ENCODE results near the gene FXR2. TPM values are rescaled to one million over a fixed set of nuclear protein-coding genes. Genes with fewer than 3 reads are reported as not detected.
"Not testable (repeated sequence)": the region's sequence is repeated elsewhere in the genome, so short reads cannot be mapped to it uniquely, and the experiment has no call there.

FXR2 gene
- total and polyA plus RNA-seq, 7 donors: 88.2 to 164 (median 110) TPM

- no peaks in the 10 kb centered on the region for H3K9me3 ChIP-seq
- peaks cover 51% of the 10 kb centered on the region for H3K4me1 ChIP-seq
- H3K27ac ChIP-seq: peak overlapping the region; percentile 95
- no peak for TF ChIP-seq CTCF (IDR thresholded peaks at IDR 0.05)
- no peak for ATAC-seq
- no peak for DNase-seq
- no peak overlapping the region for H3K4me3 ChIP-seq
- peaks cover 0 to 22% of the 10 kb centered on the region in 2 donors for H3K36me3 ChIP-seq (ENCODE audit: insufficient read depth in 1 of 2, low read depth in 1 of 2)
- intact Hi-C loops (cut with DNase I): no loop called here
- no peaks in the 10 kb centered on the region for H3K27me3 ChIP-seq (ENCODE audit: insufficient read depth in 3 of 3, low read length in 2 of 3)
- 95 to 100% (median 98%) methylated on average over 2 of the region's 2 CpGs for WGBS, 3 donors
Observed at GRCh38 chr17:7610641-7611040, 4.1 kb downstream of the FXR2 start.

- Histone ChIP-seq H3K36me3 (ENCODE audit: insufficient read depth in 1 of 2, low read depth in 1 of 2) (peaks cover 11 to 65% of the 10 kb centered on the region in 2 donors), H3K27me3 (ENCODE audit: insufficient read depth in 3 of 3, low read length in 2 of 3) (no peaks in the 10 kb centered on the region), H3K9me3 (no peaks in the 10 kb centered on the region), H3K4me3 (no peak overlapping the region), H3K27ac (peak overlapping the region; percentile 81), H3K4me1 (peaks cover 32% of the 10 kb centered on the region)
- 44 to 55% (median 44%) methylated on average over 4 of the region's 4 CpGs for WGBS, 3 donors
- TF ChIP-seq CTCF (IDR thresholded peaks at IDR 0.05): no peak
- intact Hi-C loops (cut with DNase I): no loop called here
- peak; percentile 96 to 98 (median 97) for ATAC-seq
- DNase-seq: no peak
Observed at GRCh38 chr17:7606280-7606679, 8.4 kb downstream of the FXR2 start.

DNA sequence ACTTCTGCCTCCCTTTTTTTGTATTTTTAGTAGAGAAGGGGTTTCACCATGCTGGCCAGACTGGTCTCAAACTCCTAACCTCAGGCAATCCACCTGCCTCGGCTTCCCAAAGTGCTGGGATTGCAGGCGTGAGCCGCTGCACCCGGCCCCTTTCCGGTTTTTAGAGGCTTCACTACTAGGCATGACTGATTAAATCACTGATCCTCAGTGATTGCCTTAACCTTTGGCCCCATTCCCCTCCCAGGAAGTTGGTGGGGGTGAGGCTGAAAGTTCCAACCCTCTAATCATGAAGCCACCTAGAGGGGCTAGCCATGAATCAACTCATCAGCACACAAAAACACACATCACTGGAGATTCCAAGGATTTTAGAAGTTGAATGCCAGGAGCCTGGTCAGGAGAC lies 17.1 kb downstream of the FXR2 start:
- H3K9me3 ChIP-seq; H3K4me3 ChIP-seq; intact Hi-C loops (cut with DNase I); H3K27me3 ChIP-seq (ENCODE audit: insufficient read depth in 3 of 3, low read length in 2 of 3); H3K27ac ChIP-seq; ATAC-seq; DNase-seq; H3K4me1 ChIP-seq: not testable (repeated sequence)
- peaks cover 35 to 97% of the 10 kb centered on the region in 2 donors for H3K36me3 ChIP-seq (ENCODE audit: insufficient read depth in 1 of 2, low read depth in 1 of 2)
- 66 to 68% (median 67%) methylated on average over 5 of the region's 5 CpGs for WGBS, 3 donors

GRCh38 chr17:7593296-7593695 lies 21.4 kb downstream of the FXR2 start:
- intact Hi-C loops (cut with DNase I): no loop called here
- Histone ChIP-seq H3K9me3 (no peaks in the 10 kb centered on the region), H3K36me3 (ENCODE audit: insufficient read depth in 1 of 2, low read depth in 1 of 2) (peaks cover 29 to 78% of the 10 kb centered on the region in 2 donors), H3K4me1 (peaks cover 28% of the 10 kb centered on the region), H3K27ac (no peak overlapping the region), H3K4me3 (no peak overlapping the region), H3K27me3 (ENCODE audit: insufficient read depth in 3 of 3, low read length in 2 of 3) (no peaks in the 10 kb centered on the region)
- whole genome bisulfite sequencing, 3 donors: 77 to 82% (median 82%) methylated on average over 12 of the region's 12 CpGs
- no peak for DNase-seq
- no peak for TF ChIP-seq CTCF (IDR thresholded peaks at IDR 0.05)
- no peak for ATAC-seq

- DNase-seq: no peak
- WGBS, 3 donors: 89 to 94% (median 89%) methylated on average over 23 of the region's 23 CpGs
- peaks cover 29 to 80% of the 10 kb centered on the region in 2 donors for H3K36me3 ChIP-seq (ENCODE audit: insufficient read depth in 1 of 2, low read depth in 1 of 2)
- ATAC-seq: no peak
- peaks cover 28% of the 10 kb centered on the region for H3K4me1 ChIP-seq
- no peaks in the 10 kb centered on the region for H3K27me3 ChIP-seq (ENCODE audit: insufficient read depth in 3 of 3, low read length in 2 of 3)
- no peak overlapping the region for H3K4me3 ChIP-seq
- TF ChIP-seq CTCF (IDR thresholded peaks at IDR 0.05): no peak
- intact Hi-C loops (cut with DNase I): no loop called here
- no peaks in the 10 kb centered on the region for H3K9me3 ChIP-seq
- no peak overlapping the region for H3K27ac ChIP-seq
Observed at GRCh38 chr17:7592422-7593021, 22.2 kb downstream of the FXR2 start.

All from psoas muscle (tissue), 8 donors.